ENCODE measurements around the gene CES2.
"Not testable (repeated sequence)": the region's sequence is repeated elsewhere in the genome, so short reads cannot be mapped to it uniquely, and the experiment has no call there.

CES2 gene

GRCh38 chr16:66991545-66992077 lies 56.3 kb downstream of the CES2 start:
- DNase-seq, result no peak

GRCh38 chr16:66993558-66993957 lies 58.2 kb downstream of the CES2 start:
- DNase-seq, result not testable (repeated sequence)
